HG03103 (cell line): ENCODE data around the gene DLG5.

ENCODE experiments used
- ATAC-seq: cut with Tn5 transposase; IDR thresholded peaks from one replicate; pipeline ENCODE4 v1.9.1; 2021; ENCODE audit warnings: low read depth; ENCODE audit not compliant: unreplicated experiment

DLG5 gene

GRCh38 chr10:77850620-77851231 is 75.8 kb downstream of the DLG5 start:
- ATAC-seq = no peak

GRCh38 chr10:77849039-77849664 is 77.4 kb downstream of the DLG5 start:
- no peak for ATAC-seq

- ATAC-seq = no peak
Measured at GRCh38 chr10:77846718-77847311, 79.7 kb downstream of the DLG5 start.

GRCh38 chr10:77845451-77845850 is 81.1 kb downstream of the DLG5 start:
- no peak for ATAC-seq

- no peak for ATAC-seq
Measured at GRCh38 chr10:77844713-77845445, 81.7 kb downstream of the DLG5 start.

GRCh38 chr10:77844177-77844576 is 82.4 kb downstream of the DLG5 start:
- no peak for ATAC-seq

- ATAC-seq = no peak
Measured at GRCh38 chr10:77843264-77843663, 83.3 kb downstream of the DLG5 start.

GRCh38 chr10:77842652-77843212 is 83.8 kb downstream of the DLG5 start:
- ATAC-seq = no peak

GRCh38 chr10:77841711-77842375 is 84.7 kb downstream of the DLG5 start:
- ATAC-seq = no peak

- no peak for ATAC-seq
Measured at GRCh38 chr10:77840636-77841035, 85.9 kb downstream of the DLG5 start.

- no peak for ATAC-seq
Measured at GRCh38 chr10:77837925-77838595, 88.5 kb downstream of the DLG5 start.

GRCh38 chr10:77837248-77837924 is 89.2 kb downstream of the DLG5 start:
- ATAC-seq = peak; percentile 98

- no peak for ATAC-seq
Measured at GRCh38 chr10:77836299-77836820, 90.2 kb downstream of the DLG5 start.

- ATAC-seq = no peak
Measured at GRCh38 chr10:77835669-77836086, 90.9 kb downstream of the DLG5 start.

- ATAC-seq = no peak
Measured at GRCh38 chr10:77834943-77835668, 91.4 kb downstream of the DLG5 start.

GRCh38 chr10:77834540-77834939 is 92.0 kb downstream of the DLG5 start:
- ATAC-seq = no peak

- no peak for ATAC-seq
Measured at GRCh38 chr10:77833792-77834191, 92.8 kb downstream of the DLG5 start.

- no peak for ATAC-seq
Measured at GRCh38 chr10:77833225-77833624, 93.3 kb downstream of the DLG5 start.

GRCh38 chr10:77832238-77832637 is 94.3 kb downstream of the DLG5 start:
- ATAC-seq = no peak
